K562 (cell line): ENCODE measurements around the gene TXNRD1. TPM values are rescaled to one million over a fixed set of nuclear protein-coding genes. Genes with fewer than 3 reads are reported as not detected.

ENCODE experiments used
- AFF1 ChIP-seq, 2 experiments: fragments of 450-650 bp; IDR thresholded peaks; 2 replicates each; pipeline ENCODE4 v1.6.1; 2018; ENCODE audit warnings: mild to moderate bottlenecking in 2 of 2, low read depth in 1 of 2; ENCODE audit not compliant: partially characterized antibody in 2 of 2
- CBX1 ChIP-seq: sonication (generic); IDR thresholded peaks from 2 replicates; pipeline ENCODE4 v1.6.1; 2016; ENCODE audit warnings: antibody characterized with exemption, low read depth, mild to moderate bottlenecking
- CXXC5 ChIP-seq: fragments of 250-450 bp; sonication (Bioruptor Pico); IDR thresholded peaks from 2 replicates; pipeline ENCODE4 v1.8.0; 2022; ENCODE audit warnings: inconsistent platforms, mild to moderate bottlenecking, moderate library complexity
- DMBX1 ChIP-seq: fragments of 250-450 bp; sonication (Bioruptor Pico); IDR thresholded peaks from 2 replicates; pipeline ENCODE4 v1.8.0; 2022; ENCODE audit warnings: inconsistent platforms, mild to moderate bottlenecking, moderate library complexity, borderline replicate concordance
- GABPB1 ChIP-seq: sonication (generic); formaldehyde crosslinking; IDR thresholded peaks from 2 replicates; pipeline ENCODE4 v1.8.0; 2022; ENCODE audit warnings: mild to moderate bottlenecking, missing genetic modification reagents
- GTF2B ChIP-seq: IDR thresholded peaks from 2 replicates; pipeline ENCODE4 v1.6.1; 2011; ENCODE audit not compliant: insufficient read length; ENCODE audit errors: extremely low read depth
- IRF1 ChIP-seq: sonication (generic); formaldehyde crosslinking; IDR thresholded peaks from 2 replicates; pipeline ENCODE4 v1.8.0; 2022; ENCODE audit warnings: missing genetic modification reagents, mild to moderate bottlenecking, borderline replicate concordance
- MTA1 ChIP-seq: fragments of 450-650 bp; IDR thresholded peaks from 2 replicates; pipeline ENCODE4 v1.6.1; 2017; ENCODE audit warnings: borderline replicate concordance
- PHF20 ChIP-seq: fragments of 450-650 bp; IDR thresholded peaks from 2 replicates; pipeline ENCODE4 v1.6.1; 2018; ENCODE audit not compliant: partially characterized antibody
- PHF21A ChIP-seq: fragments of 450-650 bp; IDR thresholded peaks from 2 replicates; pipeline ENCODE4 v1.6.1; 2017; ENCODE audit warnings: low read depth, borderline replicate concordance
- PTTG1 ChIP-seq: fragments of 450-650 bp; IDR thresholded peaks from 2 replicates; pipeline ENCODE4 v1.6.1; 2016; ENCODE audit warnings: low read depth, mild to moderate bottlenecking, missing genetic modification characterization, missing compliant biosample characterization
- RBM15 ChIP-seq: fragments of 200-400 bp; formaldehyde crosslinking; IDR thresholded peaks from 2 replicates; pipeline ENCODE4 v1.6.1; 2018; ENCODE audit warnings: mild to moderate bottlenecking, low read length, moderate library complexity; ENCODE audit not compliant: insufficient read depth
- ZC3H4 ChIP-seq: sonication (generic); formaldehyde crosslinking; IDR thresholded peaks from 2 replicates; pipeline ENCODE4 v1.9.0; 2021; ENCODE audit warnings: missing genetic modification reagents, borderline replicate concordance
- ZNF184 ChIP-seq: sonication (generic); formaldehyde crosslinking; IDR thresholded peaks from 2 replicates; pipeline ENCODE4 v1.5.0; 2020; ENCODE audit warnings: missing genetic modification reagents
- polyA plus RNA-seq, 8 experiments: library from polyadenylated mRNA; depleted of rRNA in 4 of 8; stranded (reverse) in 5 of 8; unstranded in 3 of 8; fragments of >200 nt; fragmentation: Nextera tagmentation in 2 of 8; fragmentation: Illumina TruSeq in 1 of 8; extraction: Ambion mirVana in 2 of 8; extraction: Trizol in 1 of 8; gene quantifications; 2 replicates each; pipeline versions ENCODE4 v1.2.1 to v1.2.3, GENCODE V29; 2011 to 2014; ENCODE audit warnings: inconsistent platforms in 1 of 8, missing spikeins in 1 of 8
- total RNA-seq, 7 experiments: library from RNA; depleted of rRNA in 6 of 7; stranded (reverse); fragments of >200 nt in 6 of 7; fragmentation: Illumina TruSeq in 2 of 7; extraction: Trizol in 2 of 7; gene quantifications; 2 replicates each; pipeline versions ENCODE4 v1.2.1 to v1.2.3, GENCODE V29; 2011 to 2021; ENCODE audit warnings: low replicate concordance in 1 of 7
- TF ChIP-seq, protein P1 (sequence below): fragments of 250-450 bp; sonication (Bioruptor Pico); IDR thresholded peaks from 2 replicates; pipeline ENCODE4 v1.4.0; 2020; ENCODE audit warnings: mild to moderate bottlenecking, moderate library complexity
- TF ChIP-seq, protein P2 (sequence below): fragments of 450-650 bp; IDR thresholded peaks from 2 replicates; pipeline ENCODE4 v1.7.0; 2016; ENCODE audit warnings: borderline replicate concordance

Gene TXNRD1
- total and polyA plus RNA-seq, 9 of the 15 experiments (the other 6 are each of a cell fraction or from before 2014, with no cell fraction given): 107 to 189 (median 146) TPM

- TF ChIP-seq, protein P1, sequence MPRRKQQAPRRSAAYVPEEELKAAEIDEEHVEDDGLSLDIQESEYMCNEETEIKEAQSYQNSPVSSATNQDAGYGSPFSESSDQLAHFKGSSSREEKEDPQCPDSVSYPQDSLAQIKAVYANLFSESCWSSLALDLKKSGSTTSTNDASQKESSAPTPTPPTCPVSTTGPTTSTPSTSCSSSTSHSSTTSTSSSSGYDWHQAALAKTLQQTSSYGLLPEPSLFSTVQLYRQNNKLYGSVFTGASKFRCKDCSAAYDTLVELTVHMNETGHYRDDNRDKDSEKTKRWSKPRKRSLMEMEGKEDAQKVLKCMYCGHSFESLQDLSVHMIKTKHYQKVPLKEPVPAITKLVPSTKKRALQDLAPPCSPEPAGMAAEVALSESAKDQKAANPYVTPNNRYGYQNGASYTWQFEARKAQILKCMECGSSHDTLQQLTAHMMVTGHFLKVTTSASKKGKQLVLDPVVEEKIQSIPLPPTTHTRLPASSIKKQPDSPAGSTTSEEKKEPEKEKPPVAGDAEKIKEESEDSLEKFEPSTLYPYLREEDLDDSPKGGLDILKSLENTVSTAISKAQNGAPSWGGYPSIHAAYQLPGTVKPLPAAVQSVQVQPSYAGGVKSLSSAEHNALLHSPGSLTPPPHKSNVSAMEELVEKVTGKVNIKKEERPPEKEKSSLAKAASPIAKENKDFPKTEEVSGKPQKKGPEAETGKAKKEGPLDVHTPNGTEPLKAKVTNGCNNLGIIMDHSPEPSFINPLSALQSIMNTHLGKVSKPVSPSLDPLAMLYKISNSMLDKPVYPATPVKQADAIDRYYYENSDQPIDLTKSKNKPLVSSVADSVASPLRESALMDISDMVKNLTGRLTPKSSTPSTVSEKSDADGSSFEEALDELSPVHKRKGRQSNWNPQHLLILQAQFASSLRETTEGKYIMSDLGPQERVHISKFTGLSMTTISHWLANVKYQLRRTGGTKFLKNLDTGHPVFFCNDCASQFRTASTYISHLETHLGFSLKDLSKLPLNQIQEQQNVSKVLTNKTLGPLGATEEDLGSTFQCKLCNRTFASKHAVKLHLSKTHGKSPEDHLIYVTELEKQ (CRISPR knock-in tag): no peak
- TF ChIP-seq PHF21A: 0 out of 2 replicates have a peak, but pooled peaks have one; percentile 9
- TF ChIP-seq PHF20: peak; percentile 72
- peak; percentile 83 for TF ChIP-seq CXXC5 (CRISPR knock-in tag)
- TF ChIP-seq CBX1: peak; percentile 55; the same call in 1 of the 2 replicates
- no peak for TF ChIP-seq ZNF184 (CRISPR knock-in tag)
- TF ChIP-seq MTA1: no peak
- no peak for TF ChIP-seq IRF1 (CRISPR knock-in tag)
- TF ChIP-seq ZC3H4 (CRISPR knock-in tag): no peak
- TF ChIP-seq DMBX1: peak; percentile 47; the same call in 1 of the 2 replicates
- TF ChIP-seq AFF1 (IDR thresholded peaks at IDR 0.05; ENCODE audit: low read depth in 1 of 2, partially characterized antibody in 2 of 2): no peak
- TF ChIP-seq, protein P2, sequence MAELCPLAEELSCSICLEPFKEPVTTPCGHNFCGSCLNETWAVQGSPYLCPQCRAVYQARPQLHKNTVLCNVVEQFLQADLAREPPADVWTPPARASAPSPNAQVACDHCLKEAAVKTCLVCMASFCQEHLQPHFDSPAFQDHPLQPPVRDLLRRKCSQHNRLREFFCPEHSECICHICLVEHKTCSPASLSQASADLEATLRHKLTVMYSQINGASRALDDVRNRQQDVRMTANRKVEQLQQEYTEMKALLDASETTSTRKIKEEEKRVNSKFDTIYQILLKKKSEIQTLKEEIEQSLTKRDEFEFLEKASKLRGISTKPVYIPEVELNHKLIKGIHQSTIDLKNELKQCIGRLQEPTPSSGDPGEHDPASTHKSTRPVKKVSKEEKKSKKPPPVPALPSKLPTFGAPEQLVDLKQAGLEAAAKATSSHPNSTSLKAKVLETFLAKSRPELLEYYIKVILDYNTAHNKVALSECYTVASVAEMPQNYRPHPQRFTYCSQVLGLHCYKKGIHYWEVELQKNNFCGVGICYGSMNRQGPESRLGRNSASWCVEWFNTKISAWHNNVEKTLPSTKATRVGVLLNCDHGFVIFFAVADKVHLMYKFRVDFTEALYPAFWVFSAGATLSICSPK: no peak
- TF ChIP-seq PTTG1 (tag): no peak
- no peak for TF ChIP-seq GABPB1 (CRISPR knock-in tag)
- TF ChIP-seq GTF2B: no peak
- TF ChIP-seq RBM15: no peak
Measured at GRCh38 chr12:104215638-104216297, at the start of gene TXNRD1 (continued).
